ENCODE measurements around the gene CASKIN2.

DNA sequence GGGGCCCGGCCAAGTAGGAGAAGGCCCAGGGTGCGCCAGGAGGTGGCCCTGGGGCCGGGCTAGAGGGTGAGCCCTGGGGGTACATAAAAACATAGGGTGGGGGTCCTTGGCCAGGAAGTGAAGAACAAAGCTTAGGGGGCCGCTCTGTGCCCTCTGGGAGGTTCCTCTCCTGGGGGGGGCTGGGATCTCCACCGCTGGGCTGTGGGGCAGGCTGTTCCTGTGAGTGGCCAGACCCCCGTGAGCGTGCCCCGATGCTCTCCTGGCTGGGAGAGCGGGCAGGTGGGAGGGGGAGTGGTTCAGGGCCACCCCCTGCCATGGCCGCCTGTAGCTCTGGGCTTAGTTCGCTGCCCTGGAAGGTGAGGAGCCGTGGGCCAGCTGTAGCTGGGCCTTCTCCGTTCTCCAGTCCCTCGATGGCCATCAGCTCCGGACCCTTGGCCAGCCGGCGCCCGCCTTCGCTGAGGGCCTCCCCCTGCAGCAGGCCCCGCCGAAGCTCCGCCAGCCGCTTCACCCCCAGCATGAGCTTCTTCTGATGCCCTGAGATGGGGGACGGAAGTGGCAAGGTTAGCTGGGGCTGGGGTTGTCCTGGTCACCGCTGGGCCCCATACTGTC, 12.5 kb downstream of the CASKIN2 start:
- TF ChIP-seq ZNF274 (IDR thresholded peaks at IDR 0.05; ENCODE audit: low read depth, low read length) (no peak), SUZ12 (IDR thresholded peaks at IDR 0.05; ENCODE audit: extremely low read depth, insufficient read depth, insufficient read length) (no peak), YY1 (IDR thresholded peaks at IDR 0.05; ENCODE audit: insufficient read depth, insufficient read length) (no peak)
